HL-60 (cell line): ENCODE data around the gene IKBKE.
A peak's percentile ranks its signal among the peaks of the same experiment; 100 is the strongest.

ENCODE experiments used
- DNase-seq, 2 experiments: peaks; one replicate each; pipeline ENCODE4 v3.0.0-alpha.2; 2010 to 2020; ENCODE audit warnings: low read depth in 1 of 2, low spot score in 1 of 2
- H3K27ac ChIP-seq: fragments of 250-450 bp; sonication (Bioruptor Pico); replicated peaks from 2 replicates; pipeline ENCODE4 v1.5.1; 2020; ENCODE audit warnings: mild to moderate bottlenecking, moderate library complexity
- H3K27me3 ChIP-seq: fragments of 250-450 bp; sonication (Bioruptor Pico); 2 replicates; pipeline ENCODE4 v1.5.1; 2021; ENCODE audit warnings: mild to moderate bottlenecking, moderate library complexity; ENCODE audit not compliant: insufficient read depth, poor library complexity, severe bottlenecking
- H3K4me3 ChIP-seq: replicated peaks from 2 replicates; pipeline ENCODE4 v1.5.1; 2011; ENCODE audit warnings: mild to moderate bottlenecking, control low read depth, low read length; ENCODE audit not compliant: insufficient read depth
- GABPA ChIP-seq: IDR thresholded peaks from 2 replicates; pipeline ENCODE4 v1.6.1; 2012; ENCODE audit warnings: low read depth
- POLR2AphosphoS5 ChIP-seq: IDR thresholded peaks from 2 replicates; pipeline ENCODE4 v1.6.1; 2012; ENCODE audit warnings: low read depth
- REST ChIP-seq: IDR thresholded peaks from 2 replicates; pipeline ENCODE4 v1.6.1; 2012; ENCODE audit warnings: low read depth; ENCODE audit not compliant: insufficient replicate concordance
- SPI1 ChIP-seq: IDR thresholded peaks from 2 replicates; pipeline ENCODE4 v1.6.1; 2012; ENCODE audit warnings: low read depth, mild to moderate bottlenecking, borderline replicate concordance
- TF ChIP-seq, protein P1 (sequence below): IDR thresholded peaks from one replicate; pipeline ENCODE4 v1.5.1; 2011; ENCODE audit warnings: low read length, control low read depth, inconsistent platforms; ENCODE audit not compliant: insufficient read depth

Gene IKBKE

GRCh38 chr1:206427291-206427690 lies 43.0 kb upstream of the IKBKE start:
- Histone ChIP-seq H3K27ac (no peak overlapping the region), H3K27me3 (no peaks in the 10 kb centered on the region), H3K4me3 (no peak overlapping the region)
- TF ChIP-seq SPI1 (no peak), REST (no peak), GABPA (no peak), POLR2AphosphoS5 (no peak)
- TF ChIP-seq, protein P1, sequence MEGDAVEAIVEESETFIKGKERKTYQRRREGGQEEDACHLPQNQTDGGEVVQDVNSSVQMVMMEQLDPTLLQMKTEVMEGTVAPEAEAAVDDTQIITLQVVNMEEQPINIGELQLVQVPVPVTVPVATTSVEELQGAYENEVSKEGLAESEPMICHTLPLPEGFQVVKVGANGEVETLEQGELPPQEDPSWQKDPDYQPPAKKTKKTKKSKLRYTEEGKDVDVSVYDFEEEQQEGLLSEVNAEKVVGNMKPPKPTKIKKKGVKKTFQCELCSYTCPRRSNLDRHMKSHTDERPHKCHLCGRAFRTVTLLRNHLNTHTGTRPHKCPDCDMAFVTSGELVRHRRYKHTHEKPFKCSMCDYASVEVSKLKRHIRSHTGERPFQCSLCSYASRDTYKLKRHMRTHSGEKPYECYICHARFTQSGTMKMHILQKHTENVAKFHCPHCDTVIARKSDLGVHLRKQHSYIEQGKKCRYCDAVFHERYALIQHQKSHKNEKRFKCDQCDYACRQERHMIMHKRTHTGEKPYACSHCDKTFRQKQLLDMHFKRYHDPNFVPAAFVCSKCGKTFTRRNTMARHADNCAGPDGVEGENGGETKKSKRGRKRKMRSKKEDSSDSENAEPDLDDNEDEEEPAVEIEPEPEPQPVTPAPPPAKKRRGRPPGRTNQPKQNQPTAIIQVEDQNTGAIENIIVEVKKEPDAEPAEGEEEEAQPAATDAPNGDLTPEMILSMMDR, result no peak
- no peak for DNase-seq

DNA sequence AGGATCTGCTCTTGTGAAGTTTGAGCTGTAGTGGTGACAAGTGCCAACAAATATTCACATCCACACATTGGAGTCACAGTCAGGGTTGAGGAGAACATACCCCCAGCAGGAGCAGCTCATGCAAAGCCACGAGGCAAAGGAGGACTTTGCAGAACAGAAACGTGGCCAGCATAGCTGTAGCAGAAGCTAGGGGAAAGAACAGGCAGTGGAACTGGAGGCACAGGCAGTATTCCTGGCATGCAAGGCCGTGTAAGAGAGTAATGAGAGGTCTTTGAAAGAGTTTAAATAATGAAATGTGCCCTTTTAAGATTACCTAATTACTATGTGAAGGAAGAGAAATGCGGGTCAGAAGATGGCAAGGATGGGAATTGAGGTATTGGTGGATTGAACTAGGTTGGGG lies 40.9 kb upstream of the IKBKE start:
- TF ChIP-seq, protein P1, result no peak
- TF ChIP-seq SPI1, result no peak
- no peak for TF ChIP-seq REST
- no peak overlapping the region for H3K27ac ChIP-seq
- no peak for DNase-seq
- H3K27me3 ChIP-seq, result no peaks in the 10 kb centered on the region
- H3K4me3 ChIP-seq, result no peak overlapping the region

DNA sequence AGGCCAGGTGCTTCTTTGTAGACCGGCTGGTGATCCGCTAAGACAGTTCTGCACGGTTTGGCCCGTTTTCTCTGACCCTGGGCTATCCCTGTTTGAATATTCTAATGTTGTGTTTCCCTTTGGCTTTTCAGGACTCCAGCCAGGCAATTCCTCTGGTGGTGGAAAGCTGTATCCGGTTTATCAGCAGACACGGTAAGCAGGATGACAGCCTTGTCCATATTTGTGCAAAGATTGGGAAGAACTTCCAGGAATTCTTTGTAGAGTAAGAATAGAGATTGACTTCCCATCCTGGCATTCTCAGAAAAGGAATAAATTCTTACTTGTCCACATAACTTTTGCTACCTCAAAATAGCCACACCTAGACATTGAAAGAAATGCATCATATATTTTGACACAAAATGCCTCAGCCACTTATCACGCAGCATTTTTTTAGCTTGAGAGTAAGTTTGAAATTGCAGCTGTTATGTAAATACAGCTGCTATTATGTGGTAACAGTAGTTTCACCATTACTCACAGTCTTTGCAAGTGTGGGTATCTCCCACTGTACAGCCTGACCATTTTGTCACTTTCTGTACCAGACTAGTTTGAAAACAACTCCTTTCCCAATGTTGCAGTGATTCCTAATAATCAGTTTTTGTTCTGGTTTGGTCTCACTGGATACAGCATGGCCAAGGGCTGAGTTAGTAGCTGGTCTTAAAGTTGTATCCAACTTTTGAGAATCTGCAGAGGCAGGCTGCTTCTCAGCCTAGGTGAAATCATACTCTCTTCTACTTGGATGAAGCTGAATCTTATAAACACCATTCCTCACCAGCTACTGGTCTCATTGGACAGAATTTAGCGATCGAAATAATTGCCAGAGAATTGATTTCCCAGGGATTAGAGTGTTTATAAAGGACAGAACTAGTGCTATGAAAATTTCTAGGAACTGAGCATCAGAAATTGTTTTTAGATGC lies 40.0 kb upstream of the IKBKE start:
- no peak overlapping the region for H3K4me3 ChIP-seq
- peak; percentile 1 to 4 for DNase-seq
- TF ChIP-seq REST (no peak), GABPA (no peak), POLR2AphosphoS5 (no peak), SPI1 (no peak)
- TF ChIP-seq, protein P1, result no peak
- H3K27ac ChIP-seq, result no peak overlapping the region
- H3K27me3 ChIP-seq, result no peaks in the 10 kb centered on the region
